Coronary artery (tissue), 2 donors: Measurements from ENCODE around the gene SPATA20.

Source experiments
- DNase-seq: peaks from one replicate; pipeline ENCODE4 v3.0.0-alpha.2; 2017; ENCODE audit warnings: low spot score
- H3K27ac ChIP-seq, 2 donors: fragments of 200-600 bp; sonication (generic); one replicate each; pipeline ENCODE4 v1.5.1; 2016 to 2019
- H3K4me3 ChIP-seq: fragments of 200-600 bp; sonication (generic); 2 replicates; pipeline ENCODE4 v1.5.1; 2016; ENCODE audit warnings: mild to moderate bottlenecking, moderate library complexity
- TF ChIP-seq, protein P1 (sequence below): fragments of 200-600 bp; sonication (generic); IDR thresholded peaks from one replicate; pipeline ENCODE4 v1.5.1; 2019; ENCODE audit warnings: antibody characterized with exemption

The SPATA20 gene

DNA sequence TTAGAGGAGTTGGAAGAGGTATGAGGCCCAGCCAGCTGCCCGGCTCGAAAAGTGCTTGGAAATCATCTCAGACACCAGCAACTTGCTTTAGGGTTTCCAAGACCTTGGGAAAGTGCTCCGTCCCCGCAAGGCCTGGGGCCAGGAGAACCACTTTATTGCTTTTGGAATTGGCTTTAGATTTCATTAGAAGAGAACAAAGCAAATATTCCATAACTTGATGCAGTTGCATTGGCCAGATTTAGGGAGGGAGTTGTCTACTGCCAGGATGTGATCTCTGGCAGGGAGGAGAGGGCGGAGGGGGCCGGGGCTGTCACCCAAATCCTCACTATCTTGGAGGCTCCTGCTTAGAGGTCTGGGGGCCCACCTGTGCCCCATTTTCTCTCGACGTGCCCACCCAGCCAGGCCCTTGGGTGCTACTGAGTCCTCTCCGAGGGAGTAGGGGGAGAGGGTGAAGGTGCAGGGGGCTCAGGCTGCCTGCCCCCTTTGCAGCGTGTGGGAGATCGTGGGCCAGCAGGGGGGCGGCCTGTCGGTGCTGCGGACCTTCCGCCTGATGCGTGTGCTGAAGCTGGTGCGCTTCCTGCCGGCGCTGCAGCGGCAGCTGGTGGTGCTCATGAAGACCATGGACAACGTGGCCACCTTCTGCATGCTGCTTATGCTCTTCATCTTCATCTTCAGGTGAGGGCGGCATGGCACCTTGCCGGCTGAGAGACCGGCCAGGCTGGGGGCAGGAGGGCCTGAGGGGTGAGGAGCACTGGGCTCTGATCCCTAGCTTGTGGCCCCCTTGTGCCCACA is 44.2 kb downstream of the SPATA20 start:
- H3K27ac ChIP-seq = no peak overlapping the region
- no peak for DNase-seq
- TF ChIP-seq, protein P1, sequence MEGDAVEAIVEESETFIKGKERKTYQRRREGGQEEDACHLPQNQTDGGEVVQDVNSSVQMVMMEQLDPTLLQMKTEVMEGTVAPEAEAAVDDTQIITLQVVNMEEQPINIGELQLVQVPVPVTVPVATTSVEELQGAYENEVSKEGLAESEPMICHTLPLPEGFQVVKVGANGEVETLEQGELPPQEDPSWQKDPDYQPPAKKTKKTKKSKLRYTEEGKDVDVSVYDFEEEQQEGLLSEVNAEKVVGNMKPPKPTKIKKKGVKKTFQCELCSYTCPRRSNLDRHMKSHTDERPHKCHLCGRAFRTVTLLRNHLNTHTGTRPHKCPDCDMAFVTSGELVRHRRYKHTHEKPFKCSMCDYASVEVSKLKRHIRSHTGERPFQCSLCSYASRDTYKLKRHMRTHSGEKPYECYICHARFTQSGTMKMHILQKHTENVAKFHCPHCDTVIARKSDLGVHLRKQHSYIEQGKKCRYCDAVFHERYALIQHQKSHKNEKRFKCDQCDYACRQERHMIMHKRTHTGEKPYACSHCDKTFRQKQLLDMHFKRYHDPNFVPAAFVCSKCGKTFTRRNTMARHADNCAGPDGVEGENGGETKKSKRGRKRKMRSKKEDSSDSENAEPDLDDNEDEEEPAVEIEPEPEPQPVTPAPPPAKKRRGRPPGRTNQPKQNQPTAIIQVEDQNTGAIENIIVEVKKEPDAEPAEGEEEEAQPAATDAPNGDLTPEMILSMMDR = no peak

DNA sequence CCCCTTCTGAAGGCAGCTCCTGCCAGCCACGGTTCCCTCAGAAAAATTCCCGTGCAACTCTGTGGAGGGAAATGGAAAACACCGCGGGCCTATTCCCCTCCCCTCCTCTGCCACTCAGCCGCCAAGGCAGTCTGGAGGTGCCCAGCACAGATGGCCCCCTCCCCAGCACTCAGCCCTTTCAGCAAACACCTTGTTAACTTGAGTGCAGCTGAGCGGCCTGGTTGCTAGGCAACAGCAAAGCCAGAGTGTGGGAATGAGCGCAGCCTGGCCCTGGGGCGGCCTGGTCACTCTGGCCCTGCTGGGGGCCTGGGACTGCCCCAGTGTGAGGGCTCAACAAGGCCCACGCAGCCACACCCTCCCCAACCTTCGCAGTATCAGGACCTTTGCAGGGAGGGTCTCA is 46.3 kb downstream of the SPATA20 start:
- DNase-seq = no peak
- TF ChIP-seq, protein P1 = no peak
- Histone ChIP-seq H3K27ac (no peak overlapping the region), H3K4me3 (no peak overlapping the region)

More for the DNA sequence above, 44.2 kb downstream of the SPATA20 start:
- no peak overlapping the region for H3K4me3 ChIP-seq

DNA sequence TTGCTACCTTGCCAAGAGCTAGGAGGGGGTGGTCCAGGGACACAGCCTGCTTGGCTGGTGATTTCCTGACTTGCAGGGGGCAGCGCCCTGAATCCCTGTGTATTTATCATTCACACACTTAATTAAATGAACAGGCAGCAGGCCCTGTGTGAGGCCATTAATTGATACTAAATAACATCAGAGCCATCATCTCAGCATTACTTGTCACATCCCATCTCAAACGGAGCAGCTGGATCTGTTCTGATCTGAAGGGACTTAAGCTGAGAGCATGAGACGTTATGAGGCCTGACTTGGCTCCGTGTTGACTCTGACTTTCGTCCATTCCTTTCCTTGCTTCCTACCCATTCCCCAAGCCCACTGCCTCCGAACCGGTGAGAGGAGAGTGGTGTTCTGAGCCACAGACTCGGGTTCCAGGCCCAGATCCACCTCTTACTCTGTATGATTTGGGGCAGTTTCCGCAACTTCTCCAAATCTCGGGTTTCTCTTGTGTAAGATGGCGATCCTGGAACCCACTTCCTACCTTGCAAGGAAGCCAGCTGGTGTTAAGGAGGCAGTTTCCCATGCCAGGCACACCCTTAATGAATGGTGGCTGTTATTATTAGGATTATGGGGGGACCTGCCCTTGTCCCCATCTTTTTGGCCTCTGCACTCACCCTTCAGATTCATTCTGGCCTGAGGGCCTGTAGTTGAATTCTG is 47.3 kb downstream of the SPATA20 start:
- Histone ChIP-seq H3K4me3 (no peak overlapping the region), H3K27ac (no peak overlapping the region)
- no peak for DNase-seq
- TF ChIP-seq, protein P1 = no peak

DNA sequence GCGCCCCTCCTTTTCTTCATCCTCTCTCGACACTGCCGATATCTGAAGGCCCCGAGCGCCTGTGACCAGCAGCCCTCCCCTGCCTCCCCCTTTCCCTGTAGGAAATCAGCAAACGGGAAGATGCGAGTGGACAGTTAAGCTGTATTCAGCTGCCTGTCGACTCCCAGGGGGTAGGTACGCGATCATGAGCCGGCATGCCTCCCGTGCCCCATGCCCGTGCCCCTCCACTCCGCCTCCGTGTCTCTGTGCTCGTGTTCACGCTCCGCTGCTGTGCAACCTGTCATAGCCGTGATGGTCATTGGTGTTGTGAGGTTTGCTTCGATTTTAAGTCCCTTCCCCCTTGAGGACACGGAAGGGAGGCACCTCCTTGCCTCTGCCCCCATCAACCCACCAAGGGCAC is 47.9 kb downstream of the SPATA20 start:
- no peak for DNase-seq
- H3K27ac ChIP-seq = no peak overlapping the region
- no peak overlapping the region for H3K4me3 ChIP-seq
- TF ChIP-seq, protein P1 = no peak

DNA sequence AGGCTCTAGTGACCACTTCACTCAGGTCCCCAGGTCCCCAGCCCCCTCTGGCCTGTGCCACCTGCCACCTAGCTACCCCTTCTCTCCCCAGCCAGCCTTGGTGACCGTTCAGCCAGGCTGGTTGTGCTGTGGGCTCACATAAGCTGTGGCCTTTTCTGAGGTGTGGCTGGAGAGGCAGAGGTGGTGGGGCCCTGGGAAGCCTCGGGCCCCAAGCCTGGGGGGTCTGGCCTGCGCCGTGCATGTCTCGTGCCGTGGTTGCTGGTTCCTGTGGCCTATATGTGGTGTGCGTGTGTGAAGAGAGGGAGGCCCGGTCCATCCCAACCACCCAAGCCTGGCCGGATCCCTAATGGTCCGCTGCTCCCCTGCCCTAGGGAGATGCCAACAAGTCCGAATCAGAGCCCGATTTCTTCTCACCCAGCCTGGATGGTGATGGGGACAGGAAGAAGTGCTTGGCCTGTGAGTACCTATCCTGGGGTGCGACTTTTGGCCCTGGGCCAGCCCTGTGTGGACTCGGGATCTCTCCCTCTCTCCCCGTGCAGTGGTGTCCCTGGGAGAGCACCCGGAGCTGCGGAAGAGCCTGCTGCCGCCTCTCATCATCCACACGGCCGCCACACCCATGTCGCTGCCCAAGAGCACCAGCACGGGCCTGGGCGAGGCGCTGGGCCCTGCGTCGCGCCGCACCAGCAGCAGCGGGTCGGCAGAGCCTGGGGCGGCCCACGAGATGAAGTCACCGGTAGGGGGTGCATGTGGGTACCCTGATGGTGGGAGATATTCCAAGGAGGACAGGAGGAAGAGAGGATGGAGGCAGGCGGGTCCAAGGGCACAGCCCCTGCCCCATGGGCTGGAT is 49.4 kb downstream of the SPATA20 start:
- Histone ChIP-seq H3K27ac (no peak overlapping the region), H3K4me3 (no peak overlapping the region)
- TF ChIP-seq, protein P1 = no peak
- no peak for DNase-seq

DNA sequence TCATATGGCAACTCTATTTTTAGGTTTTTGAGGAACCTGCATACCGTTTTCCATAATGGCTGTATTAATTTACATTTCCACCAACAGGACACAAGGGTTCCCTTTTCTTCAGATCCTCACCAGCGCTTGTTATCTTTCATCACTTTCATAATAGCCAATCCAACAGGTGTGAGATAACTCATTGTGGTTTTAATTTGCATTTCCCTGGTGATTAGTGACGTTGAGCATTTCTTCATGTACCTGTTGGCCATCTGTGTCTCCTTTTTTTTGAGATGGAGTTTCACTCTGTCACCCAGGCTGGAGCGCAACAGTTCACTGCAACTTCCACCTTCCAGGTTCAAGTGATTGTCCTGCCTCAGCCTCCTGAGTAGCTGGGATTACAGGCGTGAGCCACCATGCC is 51.5 kb downstream of the SPATA20 start:
- TF ChIP-seq, protein P1 = no peak
- Histone ChIP-seq H3K4me3 (no peak overlapping the region), H3K27ac (no peak overlapping the region)
- no peak for DNase-seq
